ENCODE measurements around the gene PMS1.

PMS1 gene

GRCh38 chr2:189835855-189836558, 51.8 kb downstream of the PMS1 start:
- 100% methylated on average over 1 to 2 of the region's 4 CpGs for WGBS, 2 experiments (ENCODE audit: insufficient coverage in 2 of 2)
- Histone ChIP-seq H3K9me3 (ENCODE audit: control insufficient read depth, low read length) (no peaks in the 10 kb centered on the region), H3K4me1 (ENCODE audit: control insufficient read depth, insufficient read depth, low read length, poor library complexity, severe bottlenecking) (no peaks in the 10 kb centered on the region), H3K27ac (ENCODE audit: low read depth, low read length, severe bottlenecking) (no peak overlapping the region), H3K36me3 (ENCODE audit: control insufficient read depth, insufficient read depth, low read length) (no peaks in the 10 kb centered on the region), H3K4me3 (ENCODE audit: extremely low read depth, insufficient read depth, low read length, poor library complexity, severe bottlenecking) (no peak overlapping the region)

- H3K4me3 ChIP-seq (ENCODE audit: extremely low read depth, insufficient read depth, low read length, poor library complexity, severe bottlenecking): no peak overlapping the region
- WGBS, 2 experiments (ENCODE audit: insufficient coverage in 2 of 2): 90 to 94% methylated on average over 3 of the region's 4 CpGs
These were observed 52.4 kb downstream of the PMS1 start for GRCh38 chr2:189836644-189837043.

GRCh38 chr2:189837326-189837725, 53.1 kb downstream of the PMS1 start:
- H3K9me3 ChIP-seq (ENCODE audit: control insufficient read depth, low read length): no peaks in the 10 kb centered on the region
- no peaks in the 10 kb centered on the region for H3K36me3 ChIP-seq (ENCODE audit: control insufficient read depth, insufficient read depth, low read length)
- H3K27ac ChIP-seq (ENCODE audit: low read depth, low read length, severe bottlenecking): no peak overlapping the region
- 100% methylated on average over 1 of the region's 2 CpGs for WGBS, 2 experiments (ENCODE audit: insufficient coverage in 2 of 2)
- H3K4me1 ChIP-seq (ENCODE audit: control insufficient read depth, insufficient read depth, low read length, poor library complexity, severe bottlenecking): no peaks in the 10 kb centered on the region
- H3K4me3 ChIP-seq (ENCODE audit: extremely low read depth, insufficient read depth, low read length, poor library complexity, severe bottlenecking): no peak overlapping the region

More at GRCh38 chr2:189836644-189837043, 52.4 kb downstream of the PMS1 start:
- Histone ChIP-seq H3K4me1 (ENCODE audit: control insufficient read depth, insufficient read depth, low read length, poor library complexity, severe bottlenecking) (no peaks in the 10 kb centered on the region), H3K27ac (ENCODE audit: low read depth, low read length, severe bottlenecking) (no peak overlapping the region), H3K9me3 (ENCODE audit: control insufficient read depth, low read length) (no peaks in the 10 kb centered on the region), H3K36me3 (ENCODE audit: control insufficient read depth, insufficient read depth, low read length) (no peaks in the 10 kb centered on the region)

- Histone ChIP-seq H3K4me1 (ENCODE audit: control insufficient read depth, insufficient read depth, low read length, poor library complexity, severe bottlenecking) (no peaks in the 10 kb centered on the region), H3K27ac (ENCODE audit: low read depth, low read length, severe bottlenecking) (no peak overlapping the region), H3K4me3 (ENCODE audit: extremely low read depth, insufficient read depth, low read length, poor library complexity, severe bottlenecking) (no peak overlapping the region), H3K9me3 (ENCODE audit: control insufficient read depth, low read length) (no peaks in the 10 kb centered on the region), H3K36me3 (ENCODE audit: control insufficient read depth, insufficient read depth, low read length) (peaks cover 8% of the 10 kb centered on the region)
These were observed 56.8 kb downstream of the PMS1 start for GRCh38 chr2:189841019-189841418.

GRCh38 chr2:189848276-189848675, 64.0 kb downstream of the PMS1 start:
- Histone ChIP-seq H3K4me3 (ENCODE audit: extremely low read depth, insufficient read depth, low read length, poor library complexity, severe bottlenecking) (no peak overlapping the region), H3K9me3 (ENCODE audit: control insufficient read depth, low read length) (no peaks in the 10 kb centered on the region), H3K4me1 (ENCODE audit: control insufficient read depth, insufficient read depth, low read length, poor library complexity, severe bottlenecking) (no peaks in the 10 kb centered on the region), H3K36me3 (ENCODE audit: control insufficient read depth, insufficient read depth, low read length) (peaks cover 25% of the 10 kb centered on the region), H3K27ac (ENCODE audit: low read depth, low read length, severe bottlenecking) (no peak overlapping the region)
- WGBS, 2 experiments (ENCODE audit: insufficient coverage in 2 of 2): 96 to 100% methylated on average over 2 of the region's 2 CpGs

GRCh38 chr2:189849550-189849949, 65.3 kb downstream of the PMS1 start:
- 100% methylated on average over 1 of the region's 2 CpGs; no CpG with 5 or more reads in 1 of the 2 experiments for WGBS, 2 experiments (ENCODE audit: insufficient coverage in 2 of 2)

GRCh38 chr2:189851174-189851826, 67.0 kb downstream of the PMS1 start:
- Histone ChIP-seq H3K4me1 (ENCODE audit: control insufficient read depth, insufficient read depth, low read length, poor library complexity, severe bottlenecking) (no peaks in the 10 kb centered on the region), H3K27ac (ENCODE audit: low read depth, low read length, severe bottlenecking) (no peak overlapping the region), H3K36me3 (ENCODE audit: control insufficient read depth, insufficient read depth, low read length) (peaks cover 16% of the 10 kb centered on the region), H3K4me3 (ENCODE audit: extremely low read depth, insufficient read depth, low read length, poor library complexity, severe bottlenecking) (no peak overlapping the region), H3K9me3 (ENCODE audit: control insufficient read depth, low read length) (no peaks in the 10 kb centered on the region)
- WGBS, 2 experiments (ENCODE audit: insufficient coverage in 2 of 2): no CpG with 5 or more reads among the region's 1 CpG

More at GRCh38 chr2:189849550-189849949, 65.3 kb downstream of the PMS1 start:
- Histone ChIP-seq H3K4me1 (ENCODE audit: control insufficient read depth, insufficient read depth, low read length, poor library complexity, severe bottlenecking) (no peaks in the 10 kb centered on the region), H3K4me3 (ENCODE audit: extremely low read depth, insufficient read depth, low read length, poor library complexity, severe bottlenecking) (no peak overlapping the region), H3K9me3 (ENCODE audit: control insufficient read depth, low read length) (no peaks in the 10 kb centered on the region), H3K36me3 (ENCODE audit: control insufficient read depth, insufficient read depth, low read length) (peaks cover 23% of the 10 kb centered on the region), H3K27ac (ENCODE audit: low read depth, low read length, severe bottlenecking) (no peak overlapping the region)

GRCh38 chr2:189854187-189854586, 69.9 kb downstream of the PMS1 start:
- Histone ChIP-seq H3K9me3 (ENCODE audit: control insufficient read depth, low read length) (no peaks in the 10 kb centered on the region), H3K36me3 (ENCODE audit: control insufficient read depth, insufficient read depth, low read length) (no peaks in the 10 kb centered on the region), H3K4me1 (ENCODE audit: control insufficient read depth, insufficient read depth, low read length, poor library complexity, severe bottlenecking) (no peaks in the 10 kb centered on the region), H3K27ac (ENCODE audit: low read depth, low read length, severe bottlenecking) (no peak overlapping the region), H3K4me3 (ENCODE audit: extremely low read depth, insufficient read depth, low read length, poor library complexity, severe bottlenecking) (no peak overlapping the region)
- WGBS, 2 experiments (ENCODE audit: insufficient coverage in 2 of 2): no CpG with 5 or more reads among the region's 3 CpGs

- Histone ChIP-seq H3K4me3 (ENCODE audit: extremely low read depth, insufficient read depth, low read length, poor library complexity, severe bottlenecking) (no peak overlapping the region), H3K4me1 (ENCODE audit: control insufficient read depth, insufficient read depth, low read length, poor library complexity, severe bottlenecking) (no peaks in the 10 kb centered on the region), H3K27ac (ENCODE audit: low read depth, low read length, severe bottlenecking) (no peak overlapping the region), H3K36me3 (ENCODE audit: control insufficient read depth, insufficient read depth, low read length) (no peaks in the 10 kb centered on the region), H3K9me3 (ENCODE audit: control insufficient read depth, low read length) (no peaks in the 10 kb centered on the region)
- WGBS, 2 experiments (ENCODE audit: insufficient coverage in 2 of 2): no CpG with 5 or more reads among the region's 3 CpGs
These were observed 70.7 kb downstream of the PMS1 start for GRCh38 chr2:189854940-189855339.

- WGBS, 2 experiments (ENCODE audit: insufficient coverage in 2 of 2): 100% methylated on average over 1 of the region's 1 CpG; no CpG with 5 or more reads in 1 of the 2 experiments
- Histone ChIP-seq H3K4me1 (ENCODE audit: control insufficient read depth, insufficient read depth, low read length, poor library complexity, severe bottlenecking) (no peaks in the 10 kb centered on the region), H3K36me3 (ENCODE audit: control insufficient read depth, insufficient read depth, low read length) (no peaks in the 10 kb centered on the region), H3K4me3 (ENCODE audit: extremely low read depth, insufficient read depth, low read length, poor library complexity, severe bottlenecking) (no peak overlapping the region), H3K27ac (ENCODE audit: low read depth, low read length, severe bottlenecking) (no peak overlapping the region), H3K9me3 (ENCODE audit: control insufficient read depth, low read length) (no peaks in the 10 kb centered on the region)
These were observed 74.0 kb downstream of the PMS1 start for GRCh38 chr2:189858291-189858690.

GRCh38 chr2:189860161-189860560, 75.9 kb downstream of the PMS1 start:
- Histone ChIP-seq H3K9me3 (ENCODE audit: control insufficient read depth, low read length) (no peaks in the 10 kb centered on the region), H3K36me3 (ENCODE audit: control insufficient read depth, insufficient read depth, low read length) (no peaks in the 10 kb centered on the region), H3K4me1 (ENCODE audit: control insufficient read depth, insufficient read depth, low read length, poor library complexity, severe bottlenecking) (no peaks in the 10 kb centered on the region), H3K27ac (ENCODE audit: low read depth, low read length, severe bottlenecking) (no peak overlapping the region), H3K4me3 (ENCODE audit: extremely low read depth, insufficient read depth, low read length, poor library complexity, severe bottlenecking) (no peak overlapping the region)

Data from mesodermal cell (in vitro differentiated cells).